ENCODE measurements around the gene GTF3C5. TPM values are rescaled to one million over a fixed set of nuclear protein-coding genes. Genes with fewer than 3 reads are reported as not detected.
"Not testable (repeated sequence)": the region's sequence is repeated elsewhere in the genome, so short reads cannot be mapped to it uniquely, and the experiment has no call there.

Gene GTF3C5
- total and polyA plus RNA-seq, 2 donors from 2014 or later, result 38.0 to 47.7 TPM

- DNase-seq (peak in 1 of 5 donors; percentile 51), FAIRE-seq (no peak)
- no peaks in the 10 kb centered on the region for H3K4me1 ChIP-seq (ENCODE audit: control insufficient read depth in 2 of 3, insufficient read depth in 2 of 3, low read depth in 1 of 3, low read length in 3 of 3)
- no peak for TF ChIP-seq CTCF (IDR thresholded peaks at IDR 0.05; ENCODE audit: borderline replicate concordance, extremely low read depth, insufficient read depth)
- no peaks in the 10 kb centered on the region for H3K27me3 ChIP-seq (ENCODE audit: control insufficient read depth, insufficient read depth, low read length)
- H3K9ac ChIP-seq (ENCODE audit: low read length in 3 of 3), result no peak overlapping the region
- no peak overlapping the region for H3K4me3 ChIP-seq (ENCODE audit: low read length in 3 of 3)
- H3K9me3 ChIP-seq (ENCODE audit: control insufficient read depth in 2 of 3, insufficient read depth in 1 of 3, low read length in 3 of 3), result no peaks in the 10 kb centered on the region
- H3K27ac ChIP-seq (ENCODE audit: low read depth in 2 of 2, low read length in 2 of 2), result no peak overlapping the region
- H3K36me3 ChIP-seq (ENCODE audit: control insufficient read depth in 2 of 3, insufficient read depth in 3 of 3, low read length in 3 of 3), result peaks cover 0 to 28% (median 11%) of the 10 kb centered on the region in 3 donors
- intact Hi-C loops (cut with DNase I), result no loop called here
These were observed 27.9 kb downstream of the GTF3C5 start for GRCh38 chr9:133058550-133059320.

GRCh38 chr9:133059623-133060022, 28.8 kb downstream of the GTF3C5 start:
- Histone ChIP-seq H3K27ac (ENCODE audit: low read depth in 2 of 2, low read length in 2 of 2) (no peak overlapping the region), H3K4me1 (ENCODE audit: control insufficient read depth in 2 of 3, insufficient read depth in 2 of 3, low read depth in 1 of 3, low read length in 3 of 3) (no peaks in the 10 kb centered on the region), H3K4me3 (ENCODE audit: low read length in 3 of 3) (no peak overlapping the region), H3K9me3 (ENCODE audit: control insufficient read depth in 2 of 3, insufficient read depth in 1 of 3, low read length in 3 of 3) (no peaks in the 10 kb centered on the region), H3K27me3 (ENCODE audit: control insufficient read depth, insufficient read depth, low read length) (no peaks in the 10 kb centered on the region), H3K9ac (ENCODE audit: low read length in 3 of 3) (no peak overlapping the region), H3K36me3 (ENCODE audit: control insufficient read depth in 2 of 3, insufficient read depth in 3 of 3, low read length in 3 of 3) (peaks cover 0 to 19% (median 8%) of the 10 kb centered on the region in 3 donors)
- DNase-seq (peak in 1 of 5 donors; percentile 15), FAIRE-seq (no peak)
- intact Hi-C loops (cut with DNase I), result no loop called here
- no peak for TF ChIP-seq CTCF (IDR thresholded peaks at IDR 0.05; ENCODE audit: borderline replicate concordance, extremely low read depth, insufficient read depth)

- FAIRE-seq, result no peak
- no peaks in the 10 kb centered on the region for H3K4me1 ChIP-seq (ENCODE audit: control insufficient read depth in 2 of 3, insufficient read depth in 2 of 3, low read depth in 1 of 3, low read length in 3 of 3)
- intact Hi-C loops (cut with DNase I), result no loop called here
These were observed 29.6 kb downstream of the GTF3C5 start for GRCh38 chr9:133060417-133060841.

GRCh38 chr9:133061019-133061763, 30.4 kb downstream of the GTF3C5 start:
- intact Hi-C loops (cut with DNase I); H3K27ac ChIP-seq (ENCODE audit: low read depth in 2 of 2, low read length in 2 of 2); H3K9me3 ChIP-seq (ENCODE audit: control insufficient read depth in 2 of 3, insufficient read depth in 1 of 3, low read length in 3 of 3); H3K36me3 ChIP-seq (ENCODE audit: control insufficient read depth in 2 of 3, insufficient read depth in 3 of 3, low read length in 3 of 3); FAIRE-seq; H3K4me1 ChIP-seq (ENCODE audit: control insufficient read depth in 2 of 3, insufficient read depth in 2 of 3, low read depth in 1 of 3, low read length in 3 of 3); H3K4me3 ChIP-seq (ENCODE audit: low read length in 3 of 3); H3K27me3 ChIP-seq (ENCODE audit: control insufficient read depth, insufficient read depth, low read length); H3K9ac ChIP-seq (ENCODE audit: low read length in 3 of 3): not testable (repeated sequence)
- DNase-seq, result peak in 4 of 5 donors; percentile 23 to 52 (median 32)

More at GRCh38 chr9:133060417-133060841, 29.6 kb downstream of the GTF3C5 start:
- Histone ChIP-seq H3K9ac (ENCODE audit: low read length in 3 of 3) (no peak overlapping the region), H3K4me3 (ENCODE audit: low read length in 3 of 3) (no peak overlapping the region), H3K27me3 (ENCODE audit: control insufficient read depth, insufficient read depth, low read length) (no peaks in the 10 kb centered on the region), H3K27ac (ENCODE audit: low read depth in 2 of 2, low read length in 2 of 2) (no peak overlapping the region), H3K9me3 (ENCODE audit: control insufficient read depth in 2 of 3, insufficient read depth in 1 of 3, low read length in 3 of 3) (no peaks in the 10 kb centered on the region), H3K36me3 (ENCODE audit: control insufficient read depth in 2 of 3, insufficient read depth in 3 of 3, low read length in 3 of 3) (peaks cover 0 to 13% (median 5%) of the 10 kb centered on the region in 3 donors)
- DNase-seq, result peak in 2 of 5 donors; percentile 4 to 35
- no peak for TF ChIP-seq CTCF (IDR thresholded peaks at IDR 0.05; ENCODE audit: borderline replicate concordance, extremely low read depth, insufficient read depth)

- H3K4me3 ChIP-seq (ENCODE audit: low read length in 3 of 3); H3K27ac ChIP-seq (ENCODE audit: low read depth in 2 of 2, low read length in 2 of 2); intact Hi-C loops (cut with DNase I); H3K4me1 ChIP-seq (ENCODE audit: control insufficient read depth in 2 of 3, insufficient read depth in 2 of 3, low read depth in 1 of 3, low read length in 3 of 3); H3K9me3 ChIP-seq (ENCODE audit: control insufficient read depth in 2 of 3, insufficient read depth in 1 of 3, low read length in 3 of 3); FAIRE-seq; H3K27me3 ChIP-seq (ENCODE audit: control insufficient read depth, insufficient read depth, low read length); H3K9ac ChIP-seq (ENCODE audit: low read length in 3 of 3); H3K36me3 ChIP-seq (ENCODE audit: control insufficient read depth in 2 of 3, insufficient read depth in 3 of 3, low read length in 3 of 3): not testable (repeated sequence)
- peak in 2 of 5 donors; percentile 19 to 25 for DNase-seq
These were observed 31.0 kb downstream of the GTF3C5 start, which contains the start of gene CEL for GRCh38 chr9:133061764-133062145. CEL (plus strand) TSS chr9:133061981; CDS start chr9:133062003, 22 bp downstream.
